ENCODE measurements around the gene RAB11FIP3. TPM values are rescaled to one million over a fixed set of nuclear protein-coding genes. Genes with fewer than 3 reads are reported as not detected.

RAB11FIP3 gene
- total and polyA plus RNA-seq, 2 of the 13 experiments (the other 11 are each of a cell fraction or from before 2014, with no cell fraction given), result 34.3 to 57.6 TPM

GRCh38 chr16:508884-509736, 83.7 kb downstream of the RAB11FIP3 start (continued):
- TF ChIP-seq, protein P1, sequence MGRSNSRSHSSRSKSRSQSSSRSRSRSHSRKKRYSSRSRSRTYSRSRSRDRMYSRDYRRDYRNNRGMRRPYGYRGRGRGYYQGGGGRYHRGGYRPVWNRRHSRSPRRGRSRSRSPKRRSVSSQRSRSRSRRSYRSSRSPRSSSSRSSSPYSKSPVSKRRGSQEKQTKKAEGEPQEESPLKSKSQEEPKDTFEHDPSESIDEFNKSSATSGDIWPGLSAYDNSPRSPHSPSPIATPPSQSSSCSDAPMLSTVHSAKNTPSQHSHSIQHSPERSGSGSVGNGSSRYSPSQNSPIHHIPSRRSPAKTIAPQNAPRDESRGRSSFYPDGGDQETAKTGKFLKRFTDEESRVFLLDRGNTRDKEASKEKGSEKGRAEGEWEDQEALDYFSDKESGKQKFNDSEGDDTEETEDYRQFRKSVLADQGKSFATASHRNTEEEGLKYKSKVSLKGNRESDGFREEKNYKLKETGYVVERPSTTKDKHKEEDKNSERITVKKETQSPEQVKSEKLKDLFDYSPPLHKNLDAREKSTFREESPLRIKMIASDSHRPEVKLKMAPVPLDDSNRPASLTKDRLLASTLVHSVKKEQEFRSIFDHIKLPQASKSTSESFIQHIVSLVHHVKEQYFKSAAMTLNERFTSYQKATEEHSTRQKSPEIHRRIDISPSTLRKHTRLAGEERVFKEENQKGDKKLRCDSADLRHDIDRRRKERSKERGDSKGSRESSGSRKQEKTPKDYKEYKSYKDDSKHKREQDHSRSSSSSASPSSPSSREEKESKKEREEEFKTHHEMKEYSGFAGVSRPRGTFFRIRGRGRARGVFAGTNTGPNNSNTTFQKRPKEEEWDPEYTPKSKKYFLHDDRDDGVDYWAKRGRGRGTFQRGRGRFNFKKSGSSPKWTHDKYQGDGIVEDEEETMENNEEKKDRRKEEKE (IDR thresholded peaks at IDR 0.05), result no peak
- TF ChIP-seq RFX5 (IDR thresholded peaks at IDR 0.05; ENCODE audit: low read depth, low read length) (peak; percentile 71), ZNF788 (CRISPR knock-in tag; IDR thresholded peaks at IDR 0.05; ENCODE audit: borderline replicate concordance) (peak; percentile 95; the same call in 1 of the 2 replicates), ZNF703 (CRISPR knock-in tag; IDR thresholded peaks at IDR 0.05; ENCODE audit: borderline replicate concordance) (no peak), KLF13 (CRISPR knock-in tag; IDR thresholded peaks at IDR 0.05) (no peak), CEBPB (IDR thresholded peaks at IDR 0.05; ENCODE audit: borderline replicate concordance, low read depth, low read length) (no peak), ZNF737 (CRISPR knock-in tag; IDR thresholded peaks at IDR 0.05; ENCODE audit: borderline replicate concordance) (no peak), NR0B2 (CRISPR knock-in tag; IDR thresholded peaks at IDR 0.05) (peak; percentile 73; the same call in 1 of the 2 replicates), NFYC (CRISPR knock-in tag; IDR thresholded peaks at IDR 0.05) (peak; percentile 35; the same call in 1 of the 2 replicates), ZNF724P (CRISPR knock-in tag; IDR thresholded peaks at IDR 0.05; ENCODE audit: borderline replicate concordance) (no peak; the same call in 1 of the 2 replicates), ZNF101 (CRISPR knock-in tag; IDR thresholded peaks at IDR 0.05; ENCODE audit: borderline replicate concordance, low read depth) (no peak), ZNF597 (CRISPR knock-in tag; IDR thresholded peaks at IDR 0.05) (no peak), XRCC5 (optimal IDR thresholded peaks at IDR 0.05; ENCODE audit: low read length) (peak; percentile 80), ZNF407 (CRISPR knock-in tag; IDR thresholded peaks at IDR 0.05; ENCODE audit: not compliant biosample characterization) (peak; percentile 41), ZNF20 (CRISPR knock-in tag; IDR thresholded peaks at IDR 0.05) (no peak)
